Stimulated activated naive CD4-positive, alpha-beta T cell treated with Interleukin-2 at 50 U/mL for 16 hours (primary cell): Measurements from ENCODE around the gene ERO1B.
"Not testable (repeated sequence)": the region's sequence is repeated elsewhere in the genome, so short reads cannot be mapped to it uniquely, and the experiment has no call there.

ENCODE experiments used
- DNase-seq: peaks from one replicate; lab custom pipeline; 2025; lab: John Stamatoyannopoulos, UW

Gene ERO1B, protein sequence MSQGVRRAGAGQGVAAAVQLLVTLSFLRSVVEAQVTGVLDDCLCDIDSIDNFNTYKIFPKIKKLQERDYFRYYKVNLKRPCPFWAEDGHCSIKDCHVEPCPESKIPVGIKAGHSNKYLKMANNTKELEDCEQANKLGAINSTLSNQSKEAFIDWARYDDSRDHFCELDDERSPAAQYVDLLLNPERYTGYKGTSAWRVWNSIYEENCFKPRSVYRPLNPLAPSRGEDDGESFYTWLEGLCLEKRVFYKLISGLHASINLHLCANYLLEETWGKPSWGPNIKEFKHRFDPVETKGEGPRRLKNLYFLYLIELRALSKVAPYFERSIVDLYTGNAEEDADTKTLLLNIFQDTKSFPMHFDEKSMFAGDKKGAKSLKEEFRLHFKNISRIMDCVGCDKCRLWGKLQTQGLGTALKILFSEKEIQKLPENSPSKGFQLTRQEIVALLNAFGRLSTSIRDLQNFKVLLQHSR

GRCh38 chr1:236281654-236282424 lies at the start of gene ERO1B:
Gene ERO1B, minus strand, starts transcription at chr1:236281958. Its CDS starts 175 bp downstream, at chr1:236281783.
- DNase-seq, result peak; percentile 97

- DNase-seq, result not testable (repeated sequence)
These were observed 49.7 kb upstream of the ERO1B start for GRCh38 chr1:236331412-236331811.

DNA sequence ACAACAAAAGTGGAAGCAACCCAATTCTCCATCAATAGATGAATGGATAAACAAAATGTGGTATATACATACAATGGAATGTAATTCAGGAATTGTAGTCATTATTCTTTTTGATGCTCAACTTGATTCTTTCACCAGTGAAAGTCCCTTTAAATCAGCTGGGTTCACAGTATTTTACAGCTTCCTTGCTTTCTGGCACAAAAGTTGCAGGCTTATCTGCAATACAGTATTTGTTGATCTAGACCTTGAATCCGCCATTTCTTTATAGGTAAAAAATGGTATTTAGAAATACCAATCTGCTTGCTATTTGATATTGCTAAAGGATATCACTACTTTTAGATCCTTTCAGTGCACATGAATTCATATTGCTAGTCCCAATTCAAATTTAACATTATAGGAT lies 44.7 kb upstream of the ERO1B start:
- no peak for DNase-seq

GRCh38 chr1:236325567-236325966 lies 43.8 kb upstream of the ERO1B start:
- no peak for DNase-seq

DNA sequence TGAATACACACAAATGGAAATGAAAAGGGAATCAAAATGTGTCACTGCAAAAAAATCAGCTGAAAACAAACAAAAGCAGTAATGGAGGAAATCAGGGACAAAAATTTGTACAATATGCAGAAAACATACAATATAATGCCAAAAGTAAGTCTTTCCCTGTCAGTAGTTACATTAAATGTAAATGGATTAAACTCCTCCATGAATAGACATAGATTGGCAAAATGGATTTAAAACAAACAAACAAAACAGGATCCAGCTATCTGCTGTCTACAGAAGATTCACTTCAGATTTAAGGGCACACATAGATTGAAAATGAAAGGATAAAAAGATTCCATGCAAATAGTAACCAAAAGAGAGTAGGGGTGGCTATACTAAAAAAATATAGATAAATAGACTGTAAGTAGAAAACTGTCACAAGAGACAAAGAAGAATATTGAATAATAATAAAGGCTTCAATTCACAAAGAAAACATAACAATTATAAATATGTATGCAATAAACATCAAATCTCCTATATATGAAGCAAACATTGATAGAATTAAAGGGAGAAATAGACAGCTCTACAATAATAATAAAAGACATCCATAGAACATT lies 42.2 kb upstream of the ERO1B start:
- DNase-seq, result no peak

GRCh38 chr1:236322566-236323409 lies 41.0 kb upstream of the ERO1B start:
- no peak for DNase-seq

DNA sequence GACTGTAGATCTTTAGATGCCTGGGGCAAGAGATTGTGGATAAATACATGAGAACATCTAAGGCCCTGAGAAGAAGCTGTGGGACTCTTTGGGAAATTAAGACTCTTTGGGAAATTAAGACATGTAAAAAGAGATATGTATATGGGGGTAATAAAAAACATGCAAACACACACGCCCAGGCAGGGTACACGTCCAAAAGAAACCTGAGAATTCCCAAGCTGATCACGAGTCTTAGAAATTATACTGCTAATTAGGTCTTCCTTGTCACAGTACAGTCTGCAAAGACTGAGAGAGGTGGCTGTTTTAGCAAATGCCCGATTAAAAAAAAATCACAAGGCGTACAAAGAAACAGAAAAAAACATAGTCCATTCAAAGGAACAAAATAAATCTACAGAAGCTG lies 39.3 kb upstream of the ERO1B start:
- no peak for DNase-seq

GRCh38 chr1:236320671-236321070 lies 38.9 kb upstream of the ERO1B start:
- no peak for DNase-seq

DNA sequence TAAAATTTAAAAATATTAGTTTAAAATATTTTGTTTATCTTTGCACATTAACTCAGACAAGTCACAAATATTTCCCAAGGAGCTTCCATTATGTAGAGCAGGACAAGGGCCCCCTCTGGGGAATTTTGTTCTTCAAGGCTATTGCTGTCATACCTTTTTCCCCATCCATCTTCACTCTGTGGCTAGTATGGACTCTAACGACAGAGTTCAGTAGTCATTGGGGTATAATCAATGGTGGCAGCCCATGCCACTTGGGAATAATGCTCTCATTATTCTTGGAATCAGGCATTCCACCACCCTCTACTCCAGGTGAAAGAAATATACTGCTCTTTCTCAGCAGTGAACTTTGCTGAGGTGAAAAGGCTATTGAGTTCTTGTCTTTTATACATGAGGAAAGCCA lies 38.5 kb upstream of the ERO1B start:
- no peak for DNase-seq

DNA sequence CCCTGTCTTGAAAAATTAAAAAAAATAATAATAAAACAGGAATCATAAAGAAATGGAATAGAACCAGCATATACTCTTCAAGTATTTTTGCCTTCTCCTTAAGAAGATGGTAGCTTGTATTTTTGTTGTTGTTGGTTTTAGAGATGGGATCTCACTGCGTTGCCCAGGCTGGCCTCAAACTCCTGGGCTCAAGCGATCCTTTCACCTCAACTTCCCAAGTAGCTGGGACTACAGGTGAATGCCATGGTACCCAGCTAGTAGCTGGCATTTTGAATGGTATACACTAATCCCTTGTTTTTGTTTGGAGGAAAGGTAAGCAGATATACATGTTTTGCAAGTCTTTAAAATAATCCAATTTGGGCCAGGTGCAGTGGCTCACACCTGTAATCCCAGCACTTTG lies 34.7 kb upstream of the ERO1B start:
- DNase-seq, result no peak

DNA sequence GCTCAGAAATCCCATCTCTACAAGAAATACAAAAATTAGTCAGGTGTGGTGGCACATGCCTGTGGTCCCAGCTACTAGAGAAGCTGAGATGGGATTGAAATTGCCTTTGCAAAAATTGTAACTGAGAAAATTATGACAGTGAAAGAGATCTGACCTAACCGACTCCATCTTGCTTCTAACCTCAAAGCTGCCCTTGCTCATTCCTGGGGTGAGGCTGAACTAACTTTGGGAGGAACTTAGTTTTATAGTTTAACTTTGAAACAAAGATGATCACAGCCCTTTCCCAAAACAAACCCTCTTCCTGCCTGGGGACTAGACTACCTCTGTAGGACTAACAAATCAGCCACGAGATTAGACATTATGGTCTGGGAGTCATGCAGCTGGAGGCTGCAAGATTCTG lies 33.8 kb upstream of the ERO1B start:
- DNase-seq, result no peak

DNA sequence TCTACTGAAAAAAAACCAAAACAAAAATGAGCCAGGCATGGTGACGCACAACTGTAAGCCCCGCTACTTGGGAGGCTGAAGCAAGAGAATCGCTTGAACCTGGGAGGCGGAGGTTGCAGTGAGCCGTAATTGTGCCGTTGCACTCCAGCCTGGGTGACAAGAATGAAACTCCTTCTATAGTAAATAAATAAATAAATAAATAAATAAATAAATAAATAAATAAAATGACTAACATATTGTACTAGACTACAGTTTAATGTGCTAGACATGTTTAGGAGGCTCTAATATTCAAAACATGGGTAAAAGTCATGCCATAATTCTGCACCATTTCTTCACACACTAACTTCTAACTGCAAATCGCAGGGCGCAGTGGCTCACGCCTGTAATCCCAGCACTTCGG lies 33.3 kb upstream of the ERO1B start:
- DNase-seq, result no peak

GRCh38 chr1:236314050-236314449 lies 32.3 kb upstream of the ERO1B start:
- DNase-seq, result not testable (repeated sequence)

DNA sequence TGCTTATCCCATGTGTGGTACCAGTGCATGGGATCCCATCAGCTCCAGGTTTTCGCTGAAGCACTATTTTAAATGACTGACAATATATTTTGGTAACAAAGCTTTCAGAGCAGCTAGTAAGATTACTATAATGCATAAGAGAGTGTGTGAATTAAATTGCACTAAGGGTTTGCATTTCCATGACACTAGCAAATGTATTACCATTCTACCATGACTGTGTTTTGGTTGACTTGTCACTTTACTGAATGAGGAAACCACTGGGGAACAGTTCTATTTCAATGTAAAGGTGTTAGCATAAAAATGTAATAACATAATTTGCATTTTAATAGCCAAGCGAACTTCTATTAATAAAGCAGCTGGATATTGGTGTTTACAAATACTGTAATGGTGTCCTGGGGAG lies 31.7 kb upstream of the ERO1B start:
- DNase-seq, result no peak

GRCh38 chr1:236311040-236311439 lies 29.3 kb upstream of the ERO1B start:
- no peak for DNase-seq

GRCh38 chr1:236308827-236309226 lies 27.1 kb upstream of the ERO1B start:
- no peak for DNase-seq

GRCh38 chr1:236307435-236307834 lies 25.7 kb upstream of the ERO1B start:
- no peak for DNase-seq

- DNase-seq, result no peak
These were observed 22.9 kb upstream of the ERO1B start for GRCh38 chr1:236304682-236305081.

DNA sequence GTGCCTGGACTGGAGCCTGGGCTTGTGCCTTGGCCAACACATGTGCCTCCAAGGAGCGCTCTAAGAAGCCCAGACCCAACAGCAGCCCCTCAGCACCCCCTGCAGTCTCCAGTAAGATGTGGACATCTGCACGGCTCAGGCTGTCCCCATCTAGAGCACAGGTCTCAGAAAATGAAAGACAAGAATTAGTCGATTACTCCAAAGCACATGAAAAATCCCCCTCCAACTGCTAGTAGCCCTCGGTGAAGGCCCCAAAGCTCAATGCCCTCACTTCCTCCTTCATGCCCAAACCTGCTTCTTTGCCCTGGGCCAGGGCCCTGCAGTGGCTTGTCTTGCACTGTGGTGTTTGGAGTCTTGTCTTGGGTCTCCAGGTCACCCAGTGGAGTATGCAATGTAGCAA lies 21.9 kb upstream of the ERO1B start:
- no peak for DNase-seq

DNA sequence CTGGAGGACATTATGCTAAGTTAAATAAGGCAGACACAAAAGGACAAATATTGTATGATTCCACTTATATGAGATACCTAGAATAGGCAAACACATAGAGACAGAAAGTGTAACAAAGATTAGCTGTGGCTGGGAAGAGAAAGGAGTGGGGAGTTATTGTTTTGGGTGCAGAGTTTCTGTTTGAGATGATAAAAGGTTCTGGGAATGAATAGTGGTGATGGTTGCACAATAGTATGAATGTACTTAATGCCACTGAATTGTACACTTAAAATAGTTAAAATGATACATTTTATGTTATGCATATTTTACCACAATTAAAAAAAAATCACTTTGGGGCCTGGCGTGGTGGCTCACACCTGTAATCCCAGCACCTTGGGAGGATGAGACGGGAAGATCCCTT lies 21.2 kb upstream of the ERO1B start:
- DNase-seq, result no peak

GRCh38 chr1:236301958-236302335 lies 20.2 kb upstream of the ERO1B start:
- DNase-seq, result no peak
